SK-N-SH treated with all-trans-retinoic acid at 6 μM for 48 hours (cell line): Measurements from ENCODE around the gene NRDE2.

Experiments used
- ESRRG ChIP-seq: fragments of 250-450 bp; sonication (Bioruptor Pico); IDR thresholded peaks from 2 replicates; pipeline ENCODE4 v1.6.1; 2021; ENCODE audit warnings: mild to moderate bottlenecking
- PATZ1 ChIP-seq: fragments of 250-450 bp; sonication (Bioruptor Pico); IDR thresholded peaks from 2 replicates; pipeline ENCODE4 v1.8.0; 2020; ENCODE audit warnings: mild to moderate bottlenecking, moderate library complexity, borderline replicate concordance
- RARB ChIP-seq: fragments of 250-450 bp; sonication (Bioruptor Pico); IDR thresholded peaks from 2 replicates; pipeline ENCODE4 v1.8.0; 2021; ENCODE audit warnings: mild to moderate bottlenecking, moderate library complexity
- TSHZ2 ChIP-seq: fragments of 250-450 bp; sonication (Bioruptor Pico); IDR thresholded peaks from 2 replicates; pipeline ENCODE4 v1.5.0; 2020; ENCODE audit warnings: mild to moderate bottlenecking, moderate library complexity

- TF ChIP-seq PATZ1 (CRISPR knock-in tag) (no peak), RARB (CRISPR knock-in tag) (no peak), ESRRG (CRISPR knock-in tag) (no peak), TSHZ2 (CRISPR knock-in tag) (no peak)
These were observed 54.9 kb downstream of the NRDE2 start for GRCh38 chr14:90276646-90277367.
